C4-2B (cell line): Measurements from ENCODE around the gene AMDHD1.

Experiments
- ZFX ChIP-seq: fragments of 450-650 bp; IDR thresholded peaks from 2 replicates; pipeline ENCODE4 v1.6.1; 2017
- TF ChIP-seq, protein P1 (sequence below): fragments of 450-650 bp; conservative IDR thresholded peaks from 2 replicates; pipeline ENCODE4 v1.5.1; 2017; ENCODE audit warnings: mild to moderate bottlenecking

DNA sequence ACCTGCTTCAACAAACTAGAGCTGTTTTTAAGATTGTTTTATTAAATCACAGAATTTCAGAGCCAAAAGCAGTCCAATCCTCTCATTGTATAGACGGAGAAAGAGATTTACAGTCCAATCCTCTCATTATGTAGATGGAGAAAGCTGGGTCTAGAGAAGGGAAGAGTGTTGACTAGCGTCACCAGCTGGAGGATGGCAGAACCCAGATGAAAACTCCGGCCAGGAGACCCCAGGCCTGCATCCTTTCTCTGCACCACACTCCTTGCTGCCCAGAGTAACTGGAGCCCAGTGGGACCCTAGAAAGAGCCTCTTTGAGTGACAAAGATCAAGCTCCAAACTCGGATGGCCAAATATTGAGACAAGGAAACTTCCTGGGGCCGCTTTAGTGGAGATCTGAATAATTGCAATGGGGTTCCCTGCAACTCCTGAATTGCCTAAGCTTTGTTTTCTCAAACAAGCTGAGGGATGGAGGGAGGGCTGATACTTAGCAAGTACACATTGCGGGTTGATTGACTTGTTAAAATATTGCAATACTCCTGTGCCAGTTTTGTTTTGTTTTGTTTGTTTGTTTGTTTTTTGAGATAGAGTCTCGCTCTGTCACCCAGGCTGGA, 12.5 kb downstream of the AMDHD1 start:
- TF ChIP-seq, protein P1, sequence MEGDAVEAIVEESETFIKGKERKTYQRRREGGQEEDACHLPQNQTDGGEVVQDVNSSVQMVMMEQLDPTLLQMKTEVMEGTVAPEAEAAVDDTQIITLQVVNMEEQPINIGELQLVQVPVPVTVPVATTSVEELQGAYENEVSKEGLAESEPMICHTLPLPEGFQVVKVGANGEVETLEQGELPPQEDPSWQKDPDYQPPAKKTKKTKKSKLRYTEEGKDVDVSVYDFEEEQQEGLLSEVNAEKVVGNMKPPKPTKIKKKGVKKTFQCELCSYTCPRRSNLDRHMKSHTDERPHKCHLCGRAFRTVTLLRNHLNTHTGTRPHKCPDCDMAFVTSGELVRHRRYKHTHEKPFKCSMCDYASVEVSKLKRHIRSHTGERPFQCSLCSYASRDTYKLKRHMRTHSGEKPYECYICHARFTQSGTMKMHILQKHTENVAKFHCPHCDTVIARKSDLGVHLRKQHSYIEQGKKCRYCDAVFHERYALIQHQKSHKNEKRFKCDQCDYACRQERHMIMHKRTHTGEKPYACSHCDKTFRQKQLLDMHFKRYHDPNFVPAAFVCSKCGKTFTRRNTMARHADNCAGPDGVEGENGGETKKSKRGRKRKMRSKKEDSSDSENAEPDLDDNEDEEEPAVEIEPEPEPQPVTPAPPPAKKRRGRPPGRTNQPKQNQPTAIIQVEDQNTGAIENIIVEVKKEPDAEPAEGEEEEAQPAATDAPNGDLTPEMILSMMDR = no peak
- TF ChIP-seq ZFX = no peak
